GM12874 (cell line): ENCODE measurements around the gene ARHGEF40.

Experiments
- CTCF ChIP-seq: IDR thresholded peaks from 2 replicates; pipeline ENCODE4 v1.5.1; 2011; ENCODE audit warnings: low read depth, mild to moderate bottlenecking, control low read depth, low read length, moderate library complexity; ENCODE audit not compliant: insufficient read depth

The ARHGEF40 gene

GRCh38 chr14:21072781-21073339, 2.8 kb downstream of the ARHGEF40 start:
- TF ChIP-seq CTCF = no peak

GRCh38 chr14:21073921-21074320, 3.8 kb downstream of the ARHGEF40 start:
- no peak for TF ChIP-seq CTCF

GRCh38 chr14:21074398-21075272, 4.5 kb downstream of the ARHGEF40 start:
- TF ChIP-seq CTCF = no peak

- TF ChIP-seq CTCF = no peak
These were observed 5.8 kb downstream of the ARHGEF40 start for GRCh38 chr14:21075719-21076437.

GRCh38 chr14:21077672-21078071, 7.6 kb downstream of the ARHGEF40 start:
- no peak for TF ChIP-seq CTCF

- no peak for TF ChIP-seq CTCF
These were observed 8.2 kb downstream of the ARHGEF40 start for GRCh38 chr14:21078287-21078686.

GRCh38 chr14:21078726-21079125, 8.6 kb downstream of the ARHGEF40 start:
- no peak for TF ChIP-seq CTCF
